NT2/D1 (cell line): ENCODE results near the gene ARHGAP22.
A peak's percentile ranks its signal among the peaks of the same experiment; 100 is the strongest.

Experiments
- DNase-seq: peaks from one replicate; pipeline ENCODE4 v3.0.0-alpha.2; 2011; ENCODE audit warnings: low read depth, low spot score
- H3K27me3 ChIP-seq: 2 replicates; pipeline ENCODE4 v1.6.0; 2011; ENCODE audit warnings: mild to moderate bottlenecking; ENCODE audit not compliant: insufficient read length, insufficient read depth
- H3K36me3 ChIP-seq: 2 replicates; pipeline ENCODE4 v1.6.1; 2011; ENCODE audit warnings: mild to moderate bottlenecking, low read length, mixed read lengths; ENCODE audit not compliant: insufficient read depth, insufficient read length
- H3K4me1 ChIP-seq: 2 replicates; pipeline ENCODE4 v1.5.1; 2011; ENCODE audit not compliant: insufficient read depth, insufficient read length
- H3K4me3 ChIP-seq: 2 replicates; pipeline ENCODE4 v1.5.1; 2011; ENCODE audit warnings: low read depth; ENCODE audit not compliant: insufficient read length
- H3K9ac ChIP-seq: 2 replicates; pipeline ENCODE4 v1.6.0; 2011; ENCODE audit warnings: low read depth; ENCODE audit not compliant: insufficient read length
- H3K9me3 ChIP-seq: 2 replicates; pipeline ENCODE4 v1.5.1; 2011; ENCODE audit warnings: mild to moderate bottlenecking, low read length; ENCODE audit not compliant: insufficient read depth
- SUZ12 ChIP-seq: IDR thresholded peaks from 2 replicates; pipeline ENCODE4 v1.6.1; 2011; ENCODE audit not compliant: insufficient read length, insufficient read depth; ENCODE audit errors: extremely low read depth
- YY1 ChIP-seq: IDR thresholded peaks from 2 replicates; pipeline ENCODE4 v1.6.1; 2011; ENCODE audit not compliant: insufficient read length, insufficient read depth
- ZNF274 ChIP-seq: IDR thresholded peaks from 2 replicates; pipeline ENCODE4 v1.6.1; 2011; ENCODE audit warnings: mild to moderate bottlenecking, low read depth, low read length

Gene ARHGAP22

GRCh38 chr10:48487244-48487643 lies 117.6 kb downstream of the ARHGAP22 start:
- no peak overlapping the region for H3K4me3 ChIP-seq
- H3K9ac ChIP-seq, result no peak overlapping the region
- no peak for DNase-seq
- H3K4me1 ChIP-seq, result no peaks in the 10 kb centered on the region
- H3K36me3 ChIP-seq, result no peaks in the 10 kb centered on the region
- H3K9me3 ChIP-seq, result no peaks in the 10 kb centered on the region
- no peaks in the 10 kb centered on the region for H3K27me3 ChIP-seq
- TF ChIP-seq YY1 (no peak), ZNF274 (no peak), SUZ12 (no peak)

- H3K9ac ChIP-seq, result no peak overlapping the region
- H3K9me3 ChIP-seq, result no peaks in the 10 kb centered on the region
- no peaks in the 10 kb centered on the region for H3K4me1 ChIP-seq
- no peaks in the 10 kb centered on the region for H3K36me3 ChIP-seq
- no peak overlapping the region for H3K4me3 ChIP-seq
- DNase-seq, result no peak
- H3K27me3 ChIP-seq, result no peaks in the 10 kb centered on the region
- TF ChIP-seq ZNF274, result no peak
- no peak for TF ChIP-seq YY1
- no peak for TF ChIP-seq SUZ12
Measured at GRCh38 chr10:48485711-48486110, 119.2 kb downstream of the ARHGAP22 start.

- Histone ChIP-seq H3K9me3 (no peaks in the 10 kb centered on the region), H3K9ac (no peak overlapping the region)
Measured at GRCh38 chr10:48484911-48485310, 120.0 kb downstream of the ARHGAP22 start.

DNA sequence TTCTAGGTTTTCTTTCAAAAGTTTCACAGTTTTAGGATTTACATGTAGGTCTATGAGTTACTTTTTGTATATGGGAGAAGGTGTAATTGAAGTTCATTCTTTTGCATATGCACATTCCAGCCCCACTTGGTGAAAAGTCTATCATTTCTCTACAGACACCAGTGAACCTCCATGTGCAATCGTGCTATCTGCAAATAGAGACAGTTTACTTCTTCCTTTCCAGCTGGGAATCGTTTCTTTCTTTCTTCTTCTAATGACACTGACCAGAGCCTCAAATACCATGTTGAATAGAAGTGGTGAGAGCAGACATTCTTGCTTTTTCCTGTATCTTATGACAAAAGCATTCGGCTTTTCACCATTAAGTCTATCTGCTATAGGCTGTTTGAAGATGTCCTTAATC lies 122.7 kb downstream of the ARHGAP22 start:
- Histone ChIP-seq H3K9me3 (no peaks in the 10 kb centered on the region), H3K4me3 (no peak overlapping the region), H3K9ac (no peak overlapping the region), H3K36me3 (no peaks in the 10 kb centered on the region), H3K4me1 (no peaks in the 10 kb centered on the region), H3K27me3 (no peaks in the 10 kb centered on the region)
- no peak for DNase-seq
- TF ChIP-seq ZNF274 (no peak), SUZ12 (no peak), YY1 (no peak)

More at GRCh38 chr10:48484911-48485310, 120.0 kb downstream of the ARHGAP22 start:
- Histone ChIP-seq H3K4me1 (no peaks in the 10 kb centered on the region), H3K4me3 (no peak overlapping the region), H3K27me3 (no peaks in the 10 kb centered on the region), H3K36me3 (no peaks in the 10 kb centered on the region)
- TF ChIP-seq YY1, result no peak
- no peak for TF ChIP-seq SUZ12
- no peak for TF ChIP-seq ZNF274
- DNase-seq, result no peak

DNA sequence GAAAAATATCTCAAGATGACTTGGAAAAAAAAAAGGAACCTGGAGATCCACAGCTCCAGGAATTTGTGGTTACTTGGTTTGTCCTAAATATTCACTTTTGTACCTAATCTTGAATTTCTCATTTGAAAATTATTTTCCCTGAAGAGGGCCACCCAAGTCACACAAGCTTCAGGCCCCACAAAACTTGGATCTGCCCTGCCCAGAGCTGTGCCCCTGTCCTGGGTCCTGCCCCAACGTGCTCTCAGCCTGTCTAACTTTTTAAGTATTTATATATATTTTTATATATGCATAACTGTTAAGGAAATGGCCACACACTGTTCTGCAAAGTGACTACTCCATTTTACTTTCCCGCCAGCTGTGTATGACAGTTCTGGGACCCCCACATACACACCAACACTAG lies 123.5 kb downstream of the ARHGAP22 start:
- Histone ChIP-seq H3K9me3 (no peaks in the 10 kb centered on the region), H3K4me1 (peaks cover under 1% of the 10 kb centered on the region), H3K36me3 (no peaks in the 10 kb centered on the region), H3K4me3 (no peak overlapping the region), H3K9ac (no peak overlapping the region), H3K27me3 (no peaks in the 10 kb centered on the region)
- no peak for DNase-seq
- TF ChIP-seq ZNF274, result no peak
- TF ChIP-seq SUZ12, result no peak
- no peak for TF ChIP-seq YY1

- Histone ChIP-seq H3K4me3 (no peak overlapping the region), H3K4me1 (peaks cover 2% of the 10 kb centered on the region), H3K36me3 (no peaks in the 10 kb centered on the region), H3K27me3 (no peaks in the 10 kb centered on the region), H3K9me3 (no peaks in the 10 kb centered on the region), H3K9ac (peak overlapping the region; percentile 32)
- DNase-seq, result no peak
- no peak for TF ChIP-seq ZNF274
- TF ChIP-seq YY1, result no peak
- TF ChIP-seq SUZ12, result no peak
Measured at GRCh38 chr10:48480397-48481374, 124.2 kb downstream of the ARHGAP22 start.
